MV-4-11 (cell line): ENCODE measurements around the gene DISC1.
"Not testable (repeated sequence)": the region's sequence is repeated elsewhere in the genome, so short reads cannot be mapped to it uniquely, and the experiment has no call there.

Experiments
- DNase-seq: peaks from one replicate; lab custom pipeline; 2025; lab: John Stamatoyannopoulos, UW

DISC1 gene

DNA sequence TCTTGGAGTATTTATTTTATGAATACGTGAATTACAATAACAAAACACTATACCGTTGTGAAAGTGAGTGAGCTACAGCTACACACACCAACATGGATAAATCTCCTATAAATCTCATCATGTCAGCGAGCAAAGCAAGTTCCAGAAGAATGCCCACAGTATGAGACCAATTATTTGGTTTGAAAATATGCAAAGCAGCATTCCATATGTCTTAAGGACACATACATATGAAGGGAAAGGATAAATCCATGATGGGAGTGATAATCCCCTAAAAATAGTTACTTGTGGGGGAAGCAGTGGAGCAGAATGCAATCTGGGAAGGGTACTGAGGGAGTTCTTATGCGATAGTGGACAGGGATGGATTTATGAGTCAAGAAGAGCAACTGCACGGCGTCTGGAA lies 261.3 kb downstream of the DISC1 start:
- DNase-seq, result no peak

- DNase-seq, result no peak
Observed at GRCh38 chr1:231890791-231891190, 264.2 kb downstream of the DISC1 start.

- DNase-seq, result no peak
Observed at GRCh38 chr1:231893400-231894102, 267.0 kb downstream of the DISC1 start.

GRCh38 chr1:231896806-231897205 lies 270.2 kb downstream of the DISC1 start:
- no peak for DNase-seq

DNA sequence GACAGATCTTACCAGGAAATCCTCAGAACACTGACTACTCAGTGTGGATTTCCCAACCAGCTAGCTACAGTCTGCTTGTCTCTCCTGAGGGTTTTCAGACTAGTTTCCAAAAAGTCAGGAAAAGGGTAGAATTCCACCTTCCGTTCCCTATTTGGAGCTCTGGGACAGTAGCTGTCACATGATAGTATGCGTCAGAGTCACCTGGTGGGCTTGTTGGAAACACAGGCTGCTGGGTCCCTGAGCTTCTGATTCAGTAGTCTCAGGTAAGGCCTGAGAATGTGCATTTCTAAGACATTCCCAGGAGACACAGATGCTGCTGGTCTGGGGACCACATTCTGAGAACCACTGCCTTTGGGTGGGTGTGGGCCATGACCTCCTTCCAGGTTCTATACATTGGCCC lies 272.5 kb downstream of the DISC1 start:
- DNase-seq, result no peak

- no peak for DNase-seq
Observed at GRCh38 chr1:231899713-231900435, 273.3 kb downstream of the DISC1 start.

DNA sequence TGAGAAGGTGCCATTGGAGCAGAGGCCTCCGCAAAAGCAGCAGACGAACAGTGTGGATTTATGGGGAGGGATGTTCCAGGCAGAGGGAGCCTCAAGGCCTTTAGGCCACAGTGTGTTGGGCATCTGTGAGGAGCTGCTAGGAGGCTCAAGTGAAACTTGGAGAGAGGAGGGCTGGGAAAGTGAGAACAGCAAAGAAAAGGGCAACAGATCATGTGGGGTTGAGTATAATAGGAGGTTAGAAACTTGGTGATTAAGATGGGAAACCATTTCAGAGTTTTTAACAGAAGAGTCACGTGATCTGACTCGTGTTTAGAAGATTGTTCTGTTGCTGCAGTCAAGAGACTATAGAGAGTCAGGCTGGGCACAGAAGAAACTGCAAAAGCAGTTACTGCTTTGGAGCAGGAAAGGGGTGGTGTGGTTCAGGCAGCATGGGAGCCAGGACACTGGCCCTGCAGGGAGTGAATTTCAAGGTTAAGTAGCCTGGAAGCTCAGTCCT lies 277.0 kb downstream of the DISC1 start:
- no peak for DNase-seq

- not testable (repeated sequence) for DNase-seq
Observed at GRCh38 chr1:231907310-231907709, 280.7 kb downstream of the DISC1 start.

GRCh38 chr1:231913493-231913892 lies 286.9 kb downstream of the DISC1 start:
- no peak for DNase-seq

- no peak for DNase-seq
Observed at GRCh38 chr1:231918239-231919015, 291.8 kb downstream of the DISC1 start.

DNA sequence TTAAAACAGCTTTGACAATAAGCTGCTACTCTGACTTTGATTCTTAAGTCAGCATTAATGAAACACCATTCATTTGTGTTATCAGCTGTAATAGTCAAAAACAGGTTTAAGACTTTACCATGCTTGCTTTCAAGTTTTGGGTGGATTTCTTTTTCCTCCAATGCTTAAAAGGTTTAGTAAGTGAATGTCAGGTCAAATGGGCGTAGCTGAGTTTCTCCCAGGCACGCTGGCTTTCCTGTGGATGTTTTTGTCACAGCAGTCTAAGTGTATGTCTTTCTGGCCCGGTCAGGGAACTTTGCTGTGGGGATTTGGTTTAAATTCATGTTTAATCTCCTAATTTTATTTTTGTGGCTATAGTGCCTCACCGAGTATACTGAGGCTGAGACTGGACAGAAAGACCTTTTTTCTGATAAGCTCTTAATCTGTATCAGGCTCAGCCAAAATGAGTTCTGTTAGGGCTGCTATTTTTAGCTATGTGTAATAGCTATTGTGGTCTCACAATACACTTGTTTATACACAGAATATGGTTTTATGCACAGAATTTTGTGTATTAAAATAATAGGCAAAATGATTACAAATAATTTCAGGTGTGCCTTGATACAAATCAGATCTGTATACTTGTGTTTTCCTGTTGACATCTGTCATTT lies 292.8 kb downstream of the DISC1 start:
- no peak for DNase-seq

GRCh38 chr1:231919886-231920285 lies 293.3 kb downstream of the DISC1 start:
- DNase-seq, result no peak

GRCh38 chr1:231921646-231922345 lies 295.2 kb downstream of the DISC1 start:
- no peak for DNase-seq

- DNase-seq, result no peak
Observed at GRCh38 chr1:231923491-231924041, 297.0 kb downstream of the DISC1 start.

GRCh38 chr1:231924180-231924579 lies 297.6 kb downstream of the DISC1 start:
- DNase-seq, result no peak

DNA sequence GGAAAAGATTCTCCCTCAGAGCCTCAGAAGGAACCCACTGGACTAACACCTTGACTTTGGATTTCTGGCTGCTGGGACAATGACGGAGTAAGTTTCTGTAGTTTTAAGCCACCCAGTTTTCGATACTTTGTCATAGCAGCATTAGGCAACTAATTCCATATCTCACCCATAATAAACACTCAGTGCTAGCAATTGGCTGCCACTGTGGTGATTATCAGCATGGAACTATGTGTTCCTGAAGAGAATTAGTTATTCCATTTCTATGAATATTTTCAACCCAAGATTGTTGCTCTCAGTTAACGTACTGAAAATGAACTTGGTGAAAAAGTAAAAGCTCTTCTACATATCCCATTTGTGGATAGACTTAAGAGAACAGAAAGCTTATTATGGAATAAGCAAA lies 299.3 kb downstream of the DISC1 start:
- no peak for DNase-seq

DNA sequence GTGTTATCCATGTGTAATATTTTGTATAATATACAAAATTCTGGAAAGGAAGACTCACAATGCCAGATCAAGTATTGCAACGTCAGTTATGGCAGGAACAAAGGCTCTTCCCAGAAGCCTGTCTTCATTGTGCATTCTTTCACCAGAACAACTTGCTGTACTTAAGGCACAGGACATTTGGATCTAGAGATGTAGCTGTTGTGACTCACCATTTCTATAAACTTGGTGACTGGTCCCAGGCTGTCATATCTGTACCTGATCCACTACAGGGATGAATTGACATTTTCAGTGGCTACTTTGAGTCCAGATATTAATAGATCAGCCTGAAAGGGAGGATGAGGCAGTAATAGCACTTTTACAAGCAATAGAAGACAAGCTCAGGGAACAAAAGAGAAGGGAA lies 299.8 kb downstream of the DISC1 start:
- DNase-seq, result no peak

DNA sequence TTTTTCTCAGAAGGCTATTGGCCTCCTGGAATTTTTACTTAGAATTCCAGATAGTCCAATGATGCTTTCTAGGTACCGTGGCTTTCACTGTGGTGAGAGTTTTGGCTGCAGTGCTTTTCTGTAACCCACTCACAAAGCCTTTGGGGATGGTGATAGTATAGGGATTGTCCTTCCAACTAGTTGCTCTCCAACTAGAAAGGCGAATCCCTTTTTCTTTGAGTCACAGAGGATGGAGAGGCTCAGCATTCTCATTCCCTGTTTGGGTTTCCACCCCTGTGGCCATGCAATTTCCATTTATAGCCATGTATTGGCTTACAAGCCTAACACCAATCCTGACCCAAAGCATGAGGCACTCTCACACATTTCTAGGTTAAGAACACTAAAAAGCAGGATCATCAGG lies 300.3 kb downstream of the DISC1 start:
- no peak for DNase-seq

DNA sequence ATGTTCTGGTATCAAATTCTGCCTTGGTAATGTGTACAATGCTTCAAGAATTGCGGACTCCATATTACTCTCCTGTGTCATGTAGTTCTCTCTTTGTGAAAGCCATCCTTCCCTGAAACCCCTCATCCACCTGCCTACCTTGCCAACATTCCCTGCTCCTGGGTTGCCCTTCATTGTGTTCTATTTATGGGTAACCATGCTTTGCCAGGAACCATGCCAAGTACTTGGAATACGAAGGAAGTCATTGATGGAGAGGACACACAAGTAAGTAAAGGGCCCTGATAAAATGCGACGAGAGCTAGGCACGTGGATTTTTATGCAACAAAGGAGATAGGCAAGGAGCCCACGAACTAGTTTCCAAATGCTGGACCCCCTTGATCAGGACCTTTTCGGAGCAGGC lies 300.8 kb downstream of the DISC1 start:
- DNase-seq, result no peak

GRCh38 chr1:231929311-231929710 lies 302.7 kb downstream of the DISC1 start:
- no peak for DNase-seq

GRCh38 chr1:231930257-231930947 lies 303.8 kb downstream of the DISC1 start:
- no peak for DNase-seq
